CD4-positive, alpha-beta T cell treated with Interferon gamma for 1 hour (primary cell): ENCODE measurements around the gene CELSR3.

Source experiments
- DNase-seq: peaks from one replicate; pipeline ENCODE4 v3.0.0-alpha.2; 2020

Gene CELSR3, protein sequence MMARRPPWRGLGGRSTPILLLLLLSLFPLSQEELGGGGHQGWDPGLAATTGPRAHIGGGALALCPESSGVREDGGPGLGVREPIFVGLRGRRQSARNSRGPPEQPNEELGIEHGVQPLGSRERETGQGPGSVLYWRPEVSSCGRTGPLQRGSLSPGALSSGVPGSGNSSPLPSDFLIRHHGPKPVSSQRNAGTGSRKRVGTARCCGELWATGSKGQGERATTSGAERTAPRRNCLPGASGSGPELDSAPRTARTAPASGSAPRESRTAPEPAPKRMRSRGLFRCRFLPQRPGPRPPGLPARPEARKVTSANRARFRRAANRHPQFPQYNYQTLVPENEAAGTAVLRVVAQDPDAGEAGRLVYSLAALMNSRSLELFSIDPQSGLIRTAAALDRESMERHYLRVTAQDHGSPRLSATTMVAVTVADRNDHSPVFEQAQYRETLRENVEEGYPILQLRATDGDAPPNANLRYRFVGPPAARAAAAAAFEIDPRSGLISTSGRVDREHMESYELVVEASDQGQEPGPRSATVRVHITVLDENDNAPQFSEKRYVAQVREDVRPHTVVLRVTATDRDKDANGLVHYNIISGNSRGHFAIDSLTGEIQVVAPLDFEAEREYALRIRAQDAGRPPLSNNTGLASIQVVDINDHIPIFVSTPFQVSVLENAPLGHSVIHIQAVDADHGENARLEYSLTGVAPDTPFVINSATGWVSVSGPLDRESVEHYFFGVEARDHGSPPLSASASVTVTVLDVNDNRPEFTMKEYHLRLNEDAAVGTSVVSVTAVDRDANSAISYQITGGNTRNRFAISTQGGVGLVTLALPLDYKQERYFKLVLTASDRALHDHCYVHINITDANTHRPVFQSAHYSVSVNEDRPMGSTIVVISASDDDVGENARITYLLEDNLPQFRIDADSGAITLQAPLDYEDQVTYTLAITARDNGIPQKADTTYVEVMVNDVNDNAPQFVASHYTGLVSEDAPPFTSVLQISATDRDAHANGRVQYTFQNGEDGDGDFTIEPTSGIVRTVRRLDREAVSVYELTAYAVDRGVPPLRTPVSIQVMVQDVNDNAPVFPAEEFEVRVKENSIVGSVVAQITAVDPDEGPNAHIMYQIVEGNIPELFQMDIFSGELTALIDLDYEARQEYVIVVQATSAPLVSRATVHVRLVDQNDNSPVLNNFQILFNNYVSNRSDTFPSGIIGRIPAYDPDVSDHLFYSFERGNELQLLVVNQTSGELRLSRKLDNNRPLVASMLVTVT (N-terminal part only)

DNA sequence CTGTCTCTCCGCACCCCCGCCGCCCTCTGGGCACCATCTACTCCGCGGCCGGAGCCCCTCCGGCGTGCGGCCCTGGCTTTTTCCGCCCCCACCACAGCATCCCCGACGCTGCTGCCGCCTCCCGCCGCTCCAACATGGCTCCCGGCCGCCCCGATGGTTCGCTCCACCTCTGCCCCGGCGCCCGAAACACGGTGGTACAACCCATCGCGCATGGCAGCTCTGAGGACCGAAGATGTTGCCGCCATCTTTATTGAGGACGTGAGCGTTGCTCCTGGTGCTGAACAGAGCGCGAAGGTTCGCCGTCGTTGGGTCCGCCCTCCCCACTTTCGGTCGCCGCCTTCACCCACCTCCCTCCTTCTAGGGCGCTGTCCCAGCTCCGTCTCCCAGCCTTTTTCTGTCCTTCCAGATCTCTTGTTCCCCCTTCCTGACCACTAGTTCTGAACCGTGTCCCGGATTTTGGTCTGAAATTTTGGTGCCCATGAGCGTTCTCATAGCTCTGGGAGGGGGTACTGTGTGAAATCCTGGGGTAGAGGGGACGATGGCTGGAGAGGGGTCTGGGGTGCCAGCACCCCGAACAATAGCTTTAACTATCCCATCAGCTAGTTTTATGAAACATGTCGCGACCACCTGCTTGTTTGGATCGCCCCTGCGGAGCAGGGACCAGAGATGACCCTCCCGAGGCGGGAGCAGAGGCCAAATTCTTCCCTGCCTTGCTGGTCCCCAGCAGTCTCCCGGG is at the start of gene CELSR3:
TSS of gene CELSR3 (minus strand) at position 134 of the 736 bp plus-strand sequence. CDS start 252 bp downstream, outside the sequence.
- peak; percentile 61 for DNase-seq

DNA sequence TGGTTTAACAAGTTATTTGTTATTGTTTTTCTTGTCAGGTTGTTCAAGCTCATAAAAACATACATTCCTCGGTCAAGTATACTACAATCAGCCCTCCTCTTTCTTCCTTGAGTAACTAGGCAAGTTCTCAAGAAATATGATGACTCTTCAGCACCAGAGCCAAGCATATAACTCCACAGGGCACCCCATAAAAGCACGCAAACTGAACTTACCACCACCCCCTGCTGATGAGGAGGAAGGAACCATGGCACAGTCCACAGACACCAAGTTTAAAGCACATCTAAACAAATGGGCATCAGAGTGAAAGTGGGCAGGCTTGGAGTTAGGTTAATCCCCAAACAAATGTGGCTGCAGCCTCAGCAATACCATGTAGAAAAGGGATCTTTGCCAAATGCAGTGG is 49.0 kb upstream of the CELSR3 start:
- no peak for DNase-seq

DNA sequence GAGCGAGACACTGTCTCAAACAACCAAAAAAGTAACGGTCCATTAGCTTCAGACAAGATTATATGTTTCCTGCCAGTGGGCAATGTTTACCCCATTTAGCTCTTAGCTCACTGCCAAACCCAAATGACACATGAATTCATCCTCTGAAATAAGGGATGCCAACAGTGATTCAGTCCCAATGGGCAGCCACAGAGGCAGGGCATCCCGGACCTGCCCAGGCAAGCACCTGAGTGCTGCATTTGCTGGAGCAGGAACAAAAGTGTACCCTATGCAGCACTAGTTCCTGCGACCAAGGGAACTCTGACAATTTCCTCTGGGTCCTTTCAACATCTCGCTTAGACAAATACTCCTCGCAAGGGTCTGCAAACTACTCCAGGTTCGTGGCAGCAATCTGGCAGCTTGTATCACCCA is 46.4 kb upstream of the CELSR3 start:
- no peak for DNase-seq

DNA sequence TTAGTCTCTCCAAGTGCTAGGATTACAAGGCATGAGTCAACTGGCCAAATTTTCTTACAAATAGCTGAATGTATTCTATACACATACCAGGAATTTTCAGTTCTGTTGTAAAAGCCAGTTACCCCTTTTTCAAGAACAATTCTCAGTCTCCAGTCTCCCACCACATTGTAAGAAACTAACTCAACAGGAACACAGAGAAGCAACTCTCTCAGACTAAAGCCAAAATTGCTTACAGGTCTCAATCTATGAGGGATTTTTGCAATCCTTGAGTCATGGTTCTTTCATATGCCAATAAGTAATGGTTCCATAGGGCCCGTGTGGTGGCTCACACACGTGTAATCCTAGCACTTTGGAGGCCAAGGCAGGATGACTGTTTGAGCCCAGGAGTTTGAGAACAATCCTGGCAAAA is 45.8 kb upstream of the CELSR3 start:
- no peak for DNase-seq

DNA sequence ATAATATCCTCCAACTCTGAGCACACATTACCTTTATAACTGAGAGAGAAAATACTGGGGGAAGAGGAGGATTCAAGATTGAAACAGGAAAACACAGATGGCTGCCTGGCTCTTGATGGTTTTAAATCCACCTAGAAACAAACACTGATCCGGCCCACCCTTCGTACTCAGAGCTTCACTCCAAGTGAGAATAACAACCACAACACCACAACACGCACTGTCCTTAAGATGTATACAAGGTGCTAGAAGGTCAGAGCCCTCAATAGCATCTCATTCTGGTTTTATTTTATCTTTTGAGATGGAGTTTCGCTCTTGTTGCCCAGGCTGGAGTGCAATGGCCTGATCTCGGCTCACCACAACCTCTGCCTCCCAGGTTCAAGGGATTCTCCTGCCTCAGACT is 44.5 kb upstream of the CELSR3 start:
- no peak for DNase-seq

DNA sequence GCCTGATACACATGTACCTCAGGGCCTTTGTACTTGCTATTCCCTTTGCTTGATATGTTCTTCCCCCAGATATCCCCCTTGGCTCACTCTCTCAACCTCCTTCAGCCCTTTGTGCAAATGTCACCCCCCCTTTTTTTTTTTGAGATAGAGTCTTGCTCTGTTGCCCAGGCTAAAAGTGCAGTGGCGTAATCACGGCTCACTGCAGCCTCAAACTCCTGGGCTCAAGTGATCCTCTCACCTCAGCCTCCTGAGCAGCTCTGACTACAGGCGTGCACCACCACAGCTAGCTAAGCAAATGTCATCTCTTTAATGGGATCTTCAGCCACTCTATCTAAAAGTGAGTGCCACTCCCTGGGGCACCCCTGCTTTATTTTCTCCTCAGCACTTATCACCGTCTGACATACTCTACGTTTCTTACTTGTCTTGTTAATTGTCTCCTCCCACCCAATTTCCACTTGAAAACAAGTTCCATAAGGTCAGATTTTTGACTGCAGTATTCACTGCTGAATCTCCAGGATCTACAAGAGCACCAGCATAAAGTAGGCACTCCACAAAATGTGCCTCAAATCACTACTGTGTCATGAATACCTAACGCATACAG is 39.7 kb upstream of the CELSR3 start:
- DNase-seq, result no peak

DNA sequence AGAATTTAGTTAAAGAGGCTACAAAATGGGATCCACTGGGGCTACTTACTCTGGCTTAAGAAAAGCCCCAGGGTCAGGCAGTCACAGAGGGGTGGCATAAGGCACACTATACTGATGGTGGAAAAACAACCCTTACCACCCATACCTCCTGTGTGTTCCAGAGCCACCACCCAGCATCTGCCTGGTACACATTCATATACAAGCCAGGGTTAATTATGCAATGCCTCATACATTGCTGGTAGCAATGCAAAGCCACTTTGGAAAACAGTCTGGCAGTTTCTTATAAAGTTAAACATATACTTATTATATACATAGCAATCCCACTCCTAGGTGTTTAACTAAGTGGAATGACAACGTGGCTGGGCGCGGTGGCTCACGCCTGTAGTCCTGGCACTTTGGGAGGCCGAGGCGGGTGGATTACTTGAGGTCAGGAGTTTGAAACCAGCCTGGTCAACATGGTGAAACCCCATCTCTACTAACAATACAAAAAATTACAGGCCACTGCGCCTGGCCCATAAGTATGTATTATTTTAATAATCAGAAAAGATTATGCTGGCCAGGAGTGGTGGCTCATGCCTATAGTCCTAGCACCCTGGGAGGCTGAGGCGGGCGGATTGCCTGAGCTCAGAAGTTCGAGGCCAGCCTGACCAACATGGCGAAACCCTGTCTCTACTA is 38.2 kb upstream of the CELSR3 start:
- no peak for DNase-seq

DNA sequence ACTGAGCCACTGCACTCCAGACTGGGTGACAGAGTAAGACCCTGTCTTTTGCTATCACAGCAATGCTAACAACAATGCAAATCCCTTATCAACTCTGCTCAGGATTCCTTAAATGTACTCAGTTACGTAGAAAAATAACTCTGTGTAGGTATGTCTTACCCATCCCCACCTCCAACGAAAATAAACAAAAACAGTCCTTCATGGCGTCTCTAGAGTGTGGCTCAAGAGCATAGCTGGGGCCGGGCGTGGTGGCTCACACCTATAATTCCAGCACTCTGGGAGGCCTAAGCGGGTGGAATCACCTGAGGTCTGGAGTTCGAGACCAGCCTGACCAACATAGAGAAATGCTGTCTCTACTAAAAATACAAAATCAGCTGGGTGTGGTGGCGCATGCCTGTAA is 36.2 kb upstream of the CELSR3 start:
- DNase-seq, result no peak

DNA sequence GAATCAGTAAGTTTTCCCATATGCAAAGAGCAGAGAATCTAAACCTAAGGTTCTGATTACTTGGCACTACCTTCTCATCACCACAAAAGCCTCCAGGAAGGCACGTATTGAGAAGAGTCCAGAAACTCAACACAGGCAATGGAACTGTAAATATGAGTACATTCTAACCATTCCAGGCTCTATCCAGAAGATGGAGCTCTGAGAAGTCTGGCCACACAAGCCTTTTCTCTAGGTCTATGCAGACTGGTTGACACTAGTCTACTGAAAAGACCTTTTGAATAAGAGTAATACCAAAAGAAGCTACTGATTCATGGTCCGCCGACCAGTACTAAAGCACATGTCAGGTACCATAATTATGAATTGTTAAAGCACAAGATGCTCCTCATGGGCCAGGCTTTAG is 35.3 kb upstream of the CELSR3 start:
- DNase-seq, result no peak

DNA sequence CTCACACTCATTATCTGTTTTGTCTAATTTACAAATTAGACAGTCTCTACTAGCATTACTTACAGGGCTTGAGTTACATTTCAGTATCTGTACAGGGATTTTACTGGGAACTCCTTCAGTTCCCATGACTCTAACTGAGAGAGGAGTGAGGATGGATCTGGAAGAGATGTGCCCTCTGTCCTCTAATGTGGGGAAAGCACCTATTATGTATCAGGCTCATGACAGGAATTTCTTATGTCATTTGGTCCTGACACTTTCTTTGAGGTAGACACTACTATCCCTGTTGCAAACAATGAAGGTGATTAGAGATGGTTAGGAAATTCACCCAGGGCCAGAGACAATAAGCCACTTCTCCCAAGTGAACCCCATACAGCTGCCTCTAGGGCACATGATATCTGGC is 33.9 kb upstream of the CELSR3 start:
- no peak for DNase-seq

DNA sequence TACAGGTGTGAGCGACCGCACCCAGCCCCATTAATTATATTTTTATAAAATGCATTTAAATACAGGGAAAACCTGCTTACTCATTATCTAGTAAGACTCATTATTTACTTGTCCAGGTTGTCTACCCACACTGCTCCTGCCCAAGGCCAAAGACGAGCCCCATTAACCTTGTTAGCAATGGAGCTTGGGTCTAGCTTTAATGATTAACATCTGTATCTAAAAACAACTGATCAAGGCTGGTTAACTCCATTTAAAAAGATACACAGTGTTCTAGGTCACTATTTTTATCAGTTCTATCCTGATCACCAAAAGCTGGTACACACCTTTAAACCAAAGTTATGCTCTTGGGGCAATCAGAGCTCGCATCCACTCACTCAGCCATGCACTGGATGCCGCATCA is 33.5 kb upstream of the CELSR3 start:
- no peak for DNase-seq

DNA sequence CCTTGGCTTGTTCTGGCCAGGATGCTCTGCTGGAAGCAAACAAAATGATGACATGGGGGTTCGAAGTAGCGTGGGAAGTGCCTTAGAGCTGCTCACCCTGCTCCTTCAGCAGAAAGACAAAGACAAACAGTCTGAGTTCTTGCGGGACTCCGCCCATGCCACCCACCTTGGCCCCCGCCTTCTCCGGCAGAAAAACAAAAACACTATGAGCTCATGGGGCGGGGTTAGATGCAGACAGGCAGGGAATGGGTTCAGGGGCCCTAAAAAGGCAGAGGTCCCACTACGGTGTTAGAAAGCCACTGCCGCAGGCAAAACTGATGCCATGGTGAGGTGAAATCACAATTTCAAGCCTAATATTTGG is 32.7 kb upstream of the CELSR3 start:
- no peak for DNase-seq

DNA sequence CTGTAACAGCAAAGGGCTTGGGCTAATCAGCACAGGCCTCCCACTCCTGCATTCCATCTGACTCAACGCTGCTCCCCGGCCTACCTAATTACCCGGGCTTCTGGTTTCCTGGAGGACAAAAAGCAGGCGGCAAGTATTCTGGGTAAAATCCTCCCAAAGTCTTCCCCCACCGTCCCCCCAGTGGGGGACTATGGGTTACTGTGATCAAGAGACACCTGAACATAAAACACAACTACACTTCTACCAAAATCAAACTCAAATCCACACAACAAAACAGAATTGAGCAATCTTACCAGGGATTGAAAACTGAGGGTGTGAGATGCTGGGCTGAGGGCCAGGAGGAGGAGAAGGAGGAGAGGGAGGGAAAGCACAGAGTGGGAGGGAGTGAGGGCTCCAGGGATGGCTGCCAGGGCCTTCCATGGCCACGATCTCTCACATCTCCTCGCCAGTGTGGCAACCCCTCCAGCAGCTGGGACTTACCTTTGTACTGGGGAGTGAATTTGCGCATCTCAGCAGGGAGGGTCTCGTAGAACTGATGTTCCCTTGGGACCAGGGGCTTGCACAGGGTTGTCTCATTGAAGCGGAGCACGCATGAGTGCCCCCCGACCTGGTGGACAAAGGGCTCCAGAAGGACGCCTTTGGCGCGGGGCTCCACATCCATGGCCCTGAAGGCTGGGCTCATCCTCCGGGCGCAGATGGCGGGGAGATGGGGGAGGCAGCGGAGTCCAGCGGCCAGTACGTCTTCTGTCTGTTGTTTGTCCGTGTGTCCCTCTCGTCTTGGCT is 32.1 kb upstream of the CELSR3 start:
- no peak for DNase-seq

DNA sequence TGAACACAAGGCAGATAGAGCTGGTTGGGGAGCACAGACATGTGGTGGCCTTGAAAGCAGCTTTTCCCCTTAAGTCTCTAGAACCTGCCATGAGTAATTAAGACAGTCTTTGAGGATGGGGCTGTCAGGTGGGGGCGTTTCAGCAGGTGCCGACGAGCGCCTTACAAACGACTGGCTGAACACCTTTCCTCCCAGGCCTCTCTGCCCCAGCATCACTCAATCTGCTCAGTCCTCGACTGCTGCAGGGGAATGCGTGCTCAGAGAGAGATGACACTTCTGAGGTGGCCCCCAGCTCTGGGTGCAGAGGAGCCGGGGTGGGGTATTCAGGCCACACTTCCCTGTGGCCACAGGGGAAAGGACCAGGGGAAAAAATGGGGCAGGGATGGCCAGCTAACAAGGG is 31.1 kb upstream of the CELSR3 start:
- no peak for DNase-seq

DNA sequence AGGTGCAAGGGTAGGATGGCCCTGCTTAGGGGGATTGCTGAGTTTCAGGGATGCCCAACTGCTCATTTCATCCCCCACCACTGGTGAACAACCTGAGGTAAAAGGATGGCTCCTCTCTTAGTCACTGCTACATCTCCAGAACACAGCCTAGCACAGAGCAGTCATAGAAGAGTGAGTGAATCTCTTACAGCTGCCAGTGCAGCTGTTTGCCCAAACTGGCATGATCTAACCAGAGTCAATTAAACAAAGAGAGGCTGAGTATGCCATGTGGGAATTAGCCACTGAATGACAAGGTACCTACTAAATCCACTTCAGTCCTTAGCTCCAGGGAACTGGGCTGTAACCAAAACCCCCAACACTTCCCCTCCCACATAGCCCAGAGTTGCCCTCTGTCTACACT is 29.9 kb upstream of the CELSR3 start:
- DNase-seq, result no peak

DNA sequence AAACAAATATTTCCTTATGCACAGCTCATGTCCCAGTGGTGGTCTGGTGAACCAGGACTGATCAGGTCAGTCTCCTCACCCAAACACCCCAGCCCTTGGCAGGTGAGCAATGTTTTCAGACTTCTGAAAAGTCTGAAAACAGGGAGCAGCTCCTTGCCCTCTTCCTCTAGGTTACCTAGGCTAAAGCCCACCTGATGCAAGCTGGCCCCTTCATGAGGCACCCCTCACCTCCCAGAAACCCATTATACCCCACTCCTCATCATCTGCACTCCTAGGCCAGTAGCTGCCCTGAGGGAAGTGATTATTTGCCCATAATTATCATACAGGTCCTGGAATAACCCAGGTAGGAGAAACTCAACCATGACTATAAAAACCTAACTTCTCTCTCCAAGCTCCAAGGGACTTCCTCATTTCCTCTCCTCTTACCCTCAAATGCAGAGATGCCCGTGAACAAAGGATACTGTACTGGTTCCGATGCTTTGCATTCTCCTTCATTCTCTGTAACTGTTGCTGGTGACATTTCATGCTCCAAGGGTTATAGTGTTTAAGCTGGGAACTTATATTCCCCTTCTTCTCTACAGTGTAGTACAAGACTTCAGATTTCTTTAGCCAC is 28.3 kb upstream of the CELSR3 start:
- DNase-seq, result no peak

DNA sequence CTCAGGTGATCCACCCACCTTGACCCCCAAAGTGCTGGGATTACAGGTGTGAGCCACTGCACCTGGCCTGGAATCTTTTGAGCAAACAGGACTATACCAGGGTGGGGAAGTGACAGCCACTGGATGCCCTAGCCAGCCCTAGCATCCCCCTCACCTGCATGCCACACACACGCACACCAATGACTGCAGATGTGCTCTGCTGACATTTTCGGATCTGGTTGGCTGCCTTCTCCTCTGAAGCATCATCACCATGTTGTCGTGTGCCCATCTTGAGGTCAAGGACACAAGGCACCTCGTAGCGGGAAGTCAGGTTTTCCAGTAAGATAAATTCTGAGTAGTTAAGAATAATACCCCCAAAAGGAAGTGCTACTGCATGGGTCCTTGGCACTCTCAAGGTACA is 26.7 kb upstream of the CELSR3 start:
- no peak for DNase-seq

DNA sequence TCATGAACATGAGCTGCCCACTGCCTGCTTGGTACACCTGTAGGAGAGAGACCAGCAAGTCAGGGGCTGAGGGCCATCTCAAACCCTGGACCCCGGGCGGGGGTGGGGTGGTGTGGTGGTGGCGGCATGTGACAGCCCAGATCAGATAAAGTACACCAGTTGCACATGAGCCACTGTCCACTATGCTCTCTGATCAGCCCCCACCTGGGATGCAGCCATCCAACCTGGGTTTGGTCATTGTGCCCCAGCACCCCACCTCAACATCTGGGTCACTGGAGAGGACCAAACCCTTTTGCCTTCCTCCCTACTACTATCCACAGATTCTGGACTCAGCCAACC is 26.0 kb upstream of the CELSR3 start:
- DNase-seq, result no peak

DNA sequence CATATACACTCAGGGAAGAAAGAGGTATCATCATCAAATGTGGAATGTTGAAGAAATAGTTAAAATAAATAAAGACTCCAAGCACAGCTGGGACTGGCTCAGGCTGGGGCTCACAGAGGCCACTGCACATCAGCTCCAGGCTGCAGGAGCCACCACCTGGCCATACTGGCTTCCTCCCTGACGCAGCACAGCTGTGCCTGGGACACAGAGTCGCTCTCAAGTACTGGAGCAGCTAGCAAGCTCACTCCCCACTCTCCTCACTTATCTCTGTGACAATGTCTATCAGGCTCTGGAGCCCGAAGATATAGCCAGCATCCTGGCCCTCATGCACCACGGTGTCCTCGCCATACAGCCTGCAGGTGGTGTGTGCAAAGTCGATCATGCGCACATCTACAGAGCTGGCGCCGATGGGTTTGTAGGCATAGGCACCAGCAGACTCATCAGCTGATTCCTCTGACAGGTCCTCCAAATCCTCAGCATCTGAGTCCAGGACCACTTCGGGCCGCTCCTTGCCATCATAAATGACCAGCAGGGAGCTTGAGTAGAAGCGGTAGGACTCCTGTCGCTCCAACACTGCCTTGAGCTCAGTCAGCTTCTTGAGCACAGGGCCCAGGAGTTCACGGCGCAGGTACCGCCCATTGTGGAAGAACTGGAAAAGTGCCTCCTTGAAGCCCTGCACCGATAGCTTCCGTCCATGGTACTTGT is 25.5 kb upstream of the CELSR3 start:
- DNase-seq, result no peak

DNA sequence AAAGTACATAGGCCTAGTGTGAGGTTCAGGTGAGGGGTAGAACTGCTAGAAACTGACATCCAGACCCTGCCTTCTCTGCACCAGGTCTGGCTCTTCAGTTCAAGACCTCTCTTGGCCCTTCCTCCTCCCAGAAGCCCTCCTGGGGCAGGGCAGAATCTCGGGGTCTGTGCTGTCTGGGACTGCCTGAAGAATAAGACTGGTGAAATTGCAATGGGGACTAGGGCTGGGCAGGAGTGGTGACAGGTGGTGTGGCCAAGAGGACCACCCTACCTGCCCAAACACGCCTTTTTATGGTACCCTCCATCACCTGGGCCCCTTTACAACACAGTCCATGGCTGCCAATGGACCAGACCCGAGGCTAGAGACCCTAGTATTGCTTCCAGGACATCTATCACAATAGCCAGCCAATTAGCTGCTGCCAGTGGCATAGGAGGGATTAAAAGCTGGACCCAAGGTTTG is 24.6 kb upstream of the CELSR3 start:
- no peak for DNase-seq
